GM23248 (cell line): ENCODE measurements around the gene TMIGD1. TPM values are rescaled to one million over a fixed set of nuclear protein-coding genes. Genes with fewer than 3 reads are reported as not detected.

Source experiments
- DNase-seq: peaks from one replicate; pipeline ENCODE4 v3.0.0-alpha.2; 2015
- H2AFZ ChIP-seq: fragments of 200-600 bp; sonication (generic); 2 replicates; pipeline ENCODE4 v1.6.1; 2016; ENCODE audit warnings: antibody characterized with exemption
- H3F3A ChIP-seq: fragments of 200-600 bp; sonication (generic); 2 replicates; pipeline ENCODE4 v1.6.1; 2016; ENCODE audit warnings: mild to moderate bottlenecking, antibody characterized with exemption, mixed run types; ENCODE audit not compliant: insufficient read depth
- H3K27ac ChIP-seq: fragments of 200-600 bp; sonication (generic); 2 replicates; pipeline ENCODE4 v1.5.1; 2016; ENCODE audit warnings: mild to moderate bottlenecking
- H3K27me3 ChIP-seq: fragments of 200-600 bp; sonication (generic); replicated peaks from 2 replicates; pipeline ENCODE4 v1.6.1; 2016; ENCODE audit warnings: mild to moderate bottlenecking; ENCODE audit not compliant: insufficient read depth
- H3K36me3 ChIP-seq: fragments of 200-600 bp; sonication (generic); 2 replicates; pipeline ENCODE4 v1.6.1; 2016; ENCODE audit warnings: low read depth, mild to moderate bottlenecking
- H3K4me1 ChIP-seq: fragments of 200-600 bp; sonication (generic); 2 replicates; pipeline ENCODE4 v1.6.1; 2016; ENCODE audit warnings: mild to moderate bottlenecking; ENCODE audit not compliant: insufficient read depth
- H3K4me2 ChIP-seq: fragments of 200-600 bp; sonication (generic); one replicate; pipeline ENCODE4 v1.6.1; 2016; ENCODE audit warnings: mild to moderate bottlenecking; ENCODE audit not compliant: unreplicated experiment
- H3K4me3 ChIP-seq: fragments of 200-600 bp; sonication (generic); 2 replicates; pipeline ENCODE4 v1.5.1; 2016; ENCODE audit warnings: mild to moderate bottlenecking
- H3K79me2 ChIP-seq: fragments of 200-600 bp; sonication (generic); 2 replicates; pipeline ENCODE4 v1.6.1; 2016; ENCODE audit warnings: mild to moderate bottlenecking; ENCODE audit not compliant: insufficient read depth
- H3K9ac ChIP-seq: fragments of 200-600 bp; sonication (generic); 2 replicates; pipeline ENCODE4 v1.6.1; 2016; ENCODE audit warnings: mild to moderate bottlenecking
- H3K9me2 ChIP-seq: fragments of 200-600 bp; sonication (generic); 2 replicates; pipeline ENCODE4 v1.6.1; 2016; ENCODE audit warnings: mixed run types, mild to moderate bottlenecking, moderate library complexity; ENCODE audit not compliant: insufficient read depth
- H3K9me3 ChIP-seq: fragments of 200-600 bp; sonication (generic); one replicate; pipeline ENCODE4 v1.6.1; 2017; ENCODE audit warnings: low read depth
- H4K20me1 ChIP-seq: fragments of 200-600 bp; sonication (generic); 2 replicates; pipeline ENCODE4 v1.6.0; 2016; ENCODE audit not compliant: insufficient read depth
- EZH2 ChIP-seq: fragments of 200-600 bp; sonication (generic); IDR thresholded peaks from 2 replicates; pipeline ENCODE4 v1.6.1; 2018; ENCODE audit warnings: antibody characterized with exemption, mild to moderate bottlenecking; ENCODE audit not compliant: insufficient read depth, poor library complexity, severe bottlenecking
- EZH2phosphoT487 ChIP-seq: fragments of 200-600 bp; sonication (generic); IDR thresholded peaks from 2 replicates; pipeline ENCODE4 v1.6.1; 2018; ENCODE audit warnings: antibody characterized with exemption, moderate library complexity, mild to moderate bottlenecking, low read depth; ENCODE audit not compliant: insufficient read depth
- WGBS, 2 experiments: methylation state at CpG; one replicate each; pipeline ENCODE4 v1.1.6; 2015 to 2017; ENCODE audit warnings: low lambda C conversion rate in 2 of 2, low coverage in 1 of 2; ENCODE audit errors: missing lambda C conversion rate in 2 of 2; 5-methylcytosine and 5-hydroxymethylcytosine counted together
- in situ Hi-C: fragments of 300-500 bp; cut with MboI; formaldehyde crosslinking; loops from 2 replicates; pipeline ENCODE4 v1.15.0; 2020
- polyA plus RNA-seq: library from polyadenylated mRNA; unstranded; fragments of >200 nt; fragmentation: Nextera tagmentation; extraction: Ambion mirVana; gene quantifications from 2 replicates; pipeline ENCODE4 v1.2.1, GENCODE V29; 2016
- total RNA-seq: library from RNA; depleted of rRNA; stranded (reverse); fragments of >200 nt; shearing (Covaris generic); gene quantifications from 2 replicates; pipeline ENCODE4 v1.2.3, GENCODE V29; 2014

Gene TMIGD1
- total and polyA plus RNA-seq, 2 experiments from 2014 or later, result not detected

- no peaks in the 10 kb centered on the region for H3F3A ChIP-seq
- WGBS, 2 experiments, result 63 to 76% methylated on average over 2 of the region's 2 CpGs
- H3K4me1 ChIP-seq, result no peaks in the 10 kb centered on the region
- H4K20me1 ChIP-seq, result no peaks in the 10 kb centered on the region
- H3K9ac ChIP-seq, result no peak overlapping the region
- H3K27me3 ChIP-seq, result no peaks in the 10 kb centered on the region
- no peak overlapping the region for H3K4me3 ChIP-seq
- H3K27ac ChIP-seq, result no peak overlapping the region
- no peak for DNase-seq
- no peak overlapping the region for H3K4me2 ChIP-seq
- no peak overlapping the region for H2AFZ ChIP-seq
- in situ Hi-C loops, result no loop called here
- no peaks in the 10 kb centered on the region for H3K36me3 ChIP-seq
- TF ChIP-seq EZH2phosphoT487 (no peak), EZH2 (no peak)
- no peaks in the 10 kb centered on the region for H3K9me2 ChIP-seq
- no peaks in the 10 kb centered on the region for H3K9me3 ChIP-seq
- H3K79me2 ChIP-seq, result no peaks in the 10 kb centered on the region
Observed at GRCh38 chr17:30308406-30308805, 25.5 kb downstream of the TMIGD1 start.

- TF ChIP-seq EZH2, result no peak
- no peak for DNase-seq
- Histone ChIP-seq H3K27ac (no peak overlapping the region), H3K9me3 (no peaks in the 10 kb centered on the region), H3K4me1 (no peaks in the 10 kb centered on the region), H4K20me1 (no peaks in the 10 kb centered on the region), H3K4me3 (no peak overlapping the region), H3K27me3 (no peaks in the 10 kb centered on the region), H2AFZ (no peak overlapping the region), H3K4me2 (no peak overlapping the region), H3F3A (no peaks in the 10 kb centered on the region), H3K36me3 (no peaks in the 10 kb centered on the region), H3K79me2 (no peaks in the 10 kb centered on the region), H3K9me2 (no peaks in the 10 kb centered on the region), H3K9ac (no peak overlapping the region)
- in situ Hi-C loops, result no loop called here
- 87 to 96% methylated on average over 3 of the region's 3 CpGs for WGBS, 2 experiments
Observed at GRCh38 chr17:30304778-30305177, 29.1 kb downstream of the TMIGD1 start.

GRCh38 chr17:30302241-30302640 lies 31.6 kb downstream of the TMIGD1 start:
- no peaks in the 10 kb centered on the region for H3K27me3 ChIP-seq
- no peaks in the 10 kb centered on the region for H3K36me3 ChIP-seq
- no peak overlapping the region for H3K4me2 ChIP-seq
- no peaks in the 10 kb centered on the region for H3K9me3 ChIP-seq
- no peaks in the 10 kb centered on the region for H3K79me2 ChIP-seq
- H2AFZ ChIP-seq, result no peak overlapping the region
- H3K4me1 ChIP-seq, result no peaks in the 10 kb centered on the region
- H4K20me1 ChIP-seq, result no peaks in the 10 kb centered on the region
- WGBS, 2 experiments, result 76 to 80% methylated on average over 3 of the region's 3 CpGs
- in situ Hi-C loops, result no loop called here
- no peak for TF ChIP-seq EZH2
- TF ChIP-seq EZH2phosphoT487, result no peak
- DNase-seq, result no peak
- no peak overlapping the region for H3K4me3 ChIP-seq
- H3K9ac ChIP-seq, result no peak overlapping the region
- H3K27ac ChIP-seq, result no peak overlapping the region
- no peaks in the 10 kb centered on the region for H3F3A ChIP-seq
- no peaks in the 10 kb centered on the region for H3K9me2 ChIP-seq

GRCh38 chr17:30300818-30301217 lies 33.0 kb downstream of the TMIGD1 start:
- Histone ChIP-seq H3K79me2 (no peaks in the 10 kb centered on the region), H3K27me3 (no peaks in the 10 kb centered on the region), H4K20me1 (no peaks in the 10 kb centered on the region), H3K9ac (no peak overlapping the region), H3K4me3 (no peak overlapping the region), H2AFZ (no peak overlapping the region), H3K9me2 (no peaks in the 10 kb centered on the region), H3K4me1 (no peaks in the 10 kb centered on the region), H3F3A (no peaks in the 10 kb centered on the region), H3K4me2 (no peak overlapping the region), H3K27ac (no peak overlapping the region), H3K36me3 (no peaks in the 10 kb centered on the region), H3K9me3 (no peaks in the 10 kb centered on the region)
- DNase-seq, result no peak
- TF ChIP-seq EZH2 (no peak), EZH2phosphoT487 (no peak)
- in situ Hi-C loops, result no loop called here

GRCh38 chr17:30299000-30299399 lies 34.9 kb downstream of the TMIGD1 start:
- in situ Hi-C loops, result no loop called here
- Histone ChIP-seq H3K27ac (no peak overlapping the region), H3K36me3 (no peaks in the 10 kb centered on the region), H3K4me1 (no peaks in the 10 kb centered on the region), H3K9me3 (no peaks in the 10 kb centered on the region), H3K4me3 (no peak overlapping the region), H3K9ac (no peak overlapping the region), H3K79me2 (no peaks in the 10 kb centered on the region), H4K20me1 (no peaks in the 10 kb centered on the region), H3K27me3 (no peaks in the 10 kb centered on the region), H2AFZ (no peak overlapping the region), H3K4me2 (no peak overlapping the region), H3K9me2 (no peaks in the 10 kb centered on the region), H3F3A (no peaks in the 10 kb centered on the region)
- 25 to 48% methylated on average over 1 of the region's 1 CpG for WGBS, 2 experiments
- peak; percentile 41 for DNase-seq
- no peak for TF ChIP-seq EZH2
- no peak for TF ChIP-seq EZH2phosphoT487
